ENCODE data around the gene GHRL. TPM values are rescaled to one million over a fixed set of nuclear protein-coding genes. Genes with fewer than 3 reads are reported as not detected.

The GHRL gene
- total RNA-seq, 1 donor from 2014 or later = not detected

GRCh38 chr3:10290481-10291176 lies 2.1 kb downstream of the GHRL start:
- Mint-ChIP-seq H3K27ac (ENCODE audit: unreplicated experiment) (no peak overlapping the region), H3K36me3 (ENCODE audit: low read depth) (peaks cover 9% of the 10 kb centered on the region), H3K4me1 (ENCODE audit: low read depth) (peaks cover 24% of the 10 kb centered on the region), H3K4me3 (ENCODE audit: unreplicated experiment) (no peak overlapping the region), H3K27me3 (ENCODE audit: low read depth) (no peaks in the 10 kb centered on the region), H3K9me3 (ENCODE audit: low read depth) (no peaks in the 10 kb centered on the region)
- DNase-seq (ENCODE audit: low spot score) = no peak
- TF ChIP-seq CTCF (IDR thresholded peaks at IDR 0.05) = no peak

- Mint-ChIP-seq H3K9me3 (ENCODE audit: low read depth) (no peaks in the 10 kb centered on the region), H3K4me1 (ENCODE audit: low read depth) (peaks cover 24% of the 10 kb centered on the region), H3K27ac (ENCODE audit: unreplicated experiment) (no peak overlapping the region), H3K4me3 (ENCODE audit: unreplicated experiment) (no peak overlapping the region), H3K27me3 (ENCODE audit: low read depth) (no peaks in the 10 kb centered on the region), H3K36me3 (ENCODE audit: low read depth) (peaks cover 9% of the 10 kb centered on the region)
- TF ChIP-seq CTCF (IDR thresholded peaks at IDR 0.05) = no peak
- no peak for DNase-seq (ENCODE audit: low spot score)
Measured at GRCh38 chr3:10289787-10290355, 2.9 kb downstream of the GHRL start.

- no peak overlapping the region for H3K4me3 Mint-ChIP-seq (ENCODE audit: unreplicated experiment)
- H3K27ac Mint-ChIP-seq (ENCODE audit: unreplicated experiment) = no peak overlapping the region
- H3K36me3 Mint-ChIP-seq (ENCODE audit: low read depth) = peaks cover 8% of the 10 kb centered on the region
- peaks cover 24% of the 10 kb centered on the region for H3K4me1 Mint-ChIP-seq (ENCODE audit: low read depth)
- no peaks in the 10 kb centered on the region for H3K27me3 Mint-ChIP-seq (ENCODE audit: low read depth)
- no peak for TF ChIP-seq CTCF (IDR thresholded peaks at IDR 0.05)
- DNase-seq (ENCODE audit: low spot score) = no peak
- no peaks in the 10 kb centered on the region for H3K9me3 Mint-ChIP-seq (ENCODE audit: low read depth)
Measured at GRCh38 chr3:10289077-10289476, 3.7 kb downstream of the GHRL start.

GRCh38 chr3:10288575-10288960 lies 4.2 kb downstream of the GHRL start:
- no peak for TF ChIP-seq CTCF (IDR thresholded peaks at IDR 0.05)
- H3K27me3 Mint-ChIP-seq (ENCODE audit: low read depth) = no peaks in the 10 kb centered on the region
- no peak for DNase-seq (ENCODE audit: low spot score)
- H3K36me3 Mint-ChIP-seq (ENCODE audit: low read depth) = peaks cover 8% of the 10 kb centered on the region
- H3K27ac Mint-ChIP-seq (ENCODE audit: unreplicated experiment) = no peak overlapping the region
- no peaks in the 10 kb centered on the region for H3K9me3 Mint-ChIP-seq (ENCODE audit: low read depth)
- H3K4me3 Mint-ChIP-seq (ENCODE audit: unreplicated experiment) = no peak overlapping the region
- peaks cover 24% of the 10 kb centered on the region for H3K4me1 Mint-ChIP-seq (ENCODE audit: low read depth)

GRCh38 chr3:10287936-10288574 lies 4.7 kb downstream of the GHRL start:
- no peaks in the 10 kb centered on the region for H3K27me3 Mint-ChIP-seq (ENCODE audit: low read depth)
- H3K9me3 Mint-ChIP-seq (ENCODE audit: low read depth) = no peaks in the 10 kb centered on the region
- peaks cover 22% of the 10 kb centered on the region for H3K4me1 Mint-ChIP-seq (ENCODE audit: low read depth)
- no peak for TF ChIP-seq CTCF (IDR thresholded peaks at IDR 0.05)
- H3K27ac Mint-ChIP-seq (ENCODE audit: unreplicated experiment) = no peak overlapping the region
- DNase-seq (ENCODE audit: low spot score) = no peak
- no peak overlapping the region for H3K4me3 Mint-ChIP-seq (ENCODE audit: unreplicated experiment)
- H3K36me3 Mint-ChIP-seq (ENCODE audit: low read depth) = peaks cover 8% of the 10 kb centered on the region

Measured in chondrocyte (in vitro differentiated cells).